Measurements from ENCODE around the gene VRK2.
"Not testable (repeated sequence)": the region's sequence is repeated elsewhere in the genome, so short reads cannot be mapped to it uniquely, and the experiment has no call there.

VRK2 gene

GRCh38 chr2:58109481-58109880 lies 62.9 kb downstream of the VRK2 start:
- no peak for DNase-seq (ENCODE audit: low spot score)

- DNase-seq (ENCODE audit: low spot score), result peak; percentile 19
These were observed 64.2 kb downstream of the VRK2 start for GRCh38 chr2:58110765-58111164.

GRCh38 chr2:58113563-58113962 lies 67.0 kb downstream of the VRK2 start:
- not testable (repeated sequence) for DNase-seq (ENCODE audit: low spot score)

GRCh38 chr2:58120626-58121229 lies 74.1 kb downstream of the VRK2 start:
- DNase-seq (ENCODE audit: low spot score), result no peak

GRCh38 chr2:58122040-58122439 lies 75.4 kb downstream of the VRK2 start:
- no peak for DNase-seq (ENCODE audit: low spot score)

- no peak for DNase-seq (ENCODE audit: low spot score)
These were observed 75.9 kb downstream of the VRK2 start for GRCh38 chr2:58122540-58122939.

- no peak for DNase-seq (ENCODE audit: low spot score)
These were observed 80.5 kb downstream of the VRK2 start for GRCh38 chr2:58127111-58127510.

- DNase-seq (ENCODE audit: low spot score), result peak; percentile 6
These were observed 83.6 kb downstream of the VRK2 start for GRCh38 chr2:58130238-58130637.

GRCh38 chr2:58131191-58132011 lies 84.8 kb downstream of the VRK2 start:
- DNase-seq (ENCODE audit: low spot score), result peak; percentile 32

GRCh38 chr2:58133395-58133794 lies 86.8 kb downstream of the VRK2 start:
- DNase-seq (ENCODE audit: low spot score), result no peak

GRCh38 chr2:58135861-58136260 lies 89.3 kb downstream of the VRK2 start:
- DNase-seq (ENCODE audit: low spot score), result no peak

GRCh38 chr2:58137221-58137620 lies 90.6 kb downstream of the VRK2 start:
- no peak for DNase-seq (ENCODE audit: low spot score)

- no peak for DNase-seq (ENCODE audit: low spot score)
These were observed 91.2 kb downstream of the VRK2 start for GRCh38 chr2:58137856-58138255.

- no peak for DNase-seq (ENCODE audit: low spot score)
These were observed 91.9 kb downstream of the VRK2 start for GRCh38 chr2:58138396-58139030.

GRCh38 chr2:58140508-58141072 lies 94.0 kb downstream of the VRK2 start:
- DNase-seq (ENCODE audit: low spot score), result no peak

- DNase-seq (ENCODE audit: low spot score), result not testable (repeated sequence)
These were observed 99.2 kb downstream of the VRK2 start for GRCh38 chr2:58145769-58146168.

- DNase-seq (ENCODE audit: low spot score), result no peak
These were observed 100.1 kb downstream of the VRK2 start for GRCh38 chr2:58146707-58147106.

- DNase-seq (ENCODE audit: low spot score), result no peak
These were observed 108.7 kb downstream of the VRK2 start for GRCh38 chr2:58155160-58155778.

- DNase-seq (ENCODE audit: low spot score), result no peak
These were observed 110.2 kb downstream of the VRK2 start for GRCh38 chr2:58156780-58157179.

GRCh38 chr2:58157754-58158153 lies 111.1 kb downstream of the VRK2 start:
- no peak for DNase-seq (ENCODE audit: low spot score)

GRCh38 chr2:58158481-58158880 lies 111.9 kb downstream of the VRK2 start:
- DNase-seq (ENCODE audit: low spot score), result no peak

GRCh38 chr2:58163913-58164312 lies 117.3 kb downstream of the VRK2 start:
- DNase-seq (ENCODE audit: low spot score), result no peak

Data from D341Med (cell line).